Lower lobe of right lung (tissue), 2 donors: ENCODE data around the gene CTNNA3. TPM values are rescaled to one million over a fixed set of nuclear protein-coding genes. Genes with fewer than 3 reads are reported as not detected.

ENCODE experiments used
- ATAC-seq, 2 donors: fragments of 200-7000 bp; cut with Tn5 transposase; one replicate each; pipeline ENCODE4 v1.9.1; 2020 to 2022; ENCODE audit warnings: mild to moderate bottlenecking in 2 of 2, moderate library complexity in 2 of 2
- DNase-seq: peaks from one replicate; pipeline ENCODE4 v3.0.0-alpha.2; 2020
- H3K27ac ChIP-seq: fragments of 200-600 bp; one replicate; pipeline ENCODE4 v1.8.0; 2022
- H3K27me3 ChIP-seq: fragments of 200-600 bp; one replicate; pipeline ENCODE4 v1.8.0; 2022; ENCODE audit warnings: low read depth
- H3K36me3 ChIP-seq: fragments of 200-600 bp; one replicate; pipeline ENCODE4 v1.8.0; 2022; ENCODE audit warnings: mild to moderate bottlenecking
- H3K4me1 ChIP-seq: fragments of 200-600 bp; one replicate; pipeline ENCODE4 v1.8.0; 2022
- H3K4me3 ChIP-seq: fragments of 200-600 bp; one replicate; pipeline ENCODE4 v1.8.0; 2022; ENCODE audit warnings: mild to moderate bottlenecking
- H3K9me3 ChIP-seq: fragments of 200-600 bp; one replicate; pipeline ENCODE4 v1.8.0; 2022
- intact Hi-C: fragments of 100-400 bp; cut with DNase I; formaldehyde crosslinking; loops from one replicate; pipeline ENCODE4 v1.11.0; 2022
- total RNA-seq: library from RNA; stranded (reverse); fragmentation: NEBNext Ultra II Directional; extraction: Animal tissue kit (Norgen Biotek cat#: 25700); gene quantifications from one replicate; pipeline ENCODE4 v1.2.1, GENCODE V29; 2021
- TF ChIP-seq, protein P1 (sequence below): fragments of 200-600 bp; IDR thresholded peaks from one replicate; pipeline ENCODE4 v1.8.0; 2022; ENCODE audit warnings: antibody characterized with exemption, mild to moderate bottlenecking
- donor health status: DM: no; HTN: yes; CAD: no; lungs with severe emphysema.

The CTNNA3 gene
- total RNA-seq, 1 donor from 2014 or later: not detected

DNA sequence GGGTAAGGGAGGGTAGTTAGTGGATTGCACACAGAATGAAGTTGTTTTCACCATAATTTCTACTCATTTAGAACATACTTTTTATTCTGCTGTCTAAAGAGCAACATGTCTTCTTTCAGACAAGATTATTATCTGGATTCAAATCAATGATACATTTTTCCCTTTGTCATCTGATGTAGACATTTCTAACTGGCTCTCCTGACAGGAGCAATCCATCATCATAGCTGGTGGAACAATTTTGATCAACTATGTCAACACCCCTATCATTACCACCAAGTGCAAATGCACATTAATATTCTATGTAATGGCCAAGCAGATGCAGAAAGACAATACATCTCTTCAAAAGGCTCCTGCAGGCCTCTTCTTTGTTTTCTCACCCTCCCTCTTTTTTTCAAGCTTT, 1443.0 kb downstream of the CTNNA3 start:
- intact Hi-C loops: no loop called here
- Histone ChIP-seq H3K9me3 (no peaks in the 10 kb centered on the region), H3K36me3 (no peaks in the 10 kb centered on the region)

DNA sequence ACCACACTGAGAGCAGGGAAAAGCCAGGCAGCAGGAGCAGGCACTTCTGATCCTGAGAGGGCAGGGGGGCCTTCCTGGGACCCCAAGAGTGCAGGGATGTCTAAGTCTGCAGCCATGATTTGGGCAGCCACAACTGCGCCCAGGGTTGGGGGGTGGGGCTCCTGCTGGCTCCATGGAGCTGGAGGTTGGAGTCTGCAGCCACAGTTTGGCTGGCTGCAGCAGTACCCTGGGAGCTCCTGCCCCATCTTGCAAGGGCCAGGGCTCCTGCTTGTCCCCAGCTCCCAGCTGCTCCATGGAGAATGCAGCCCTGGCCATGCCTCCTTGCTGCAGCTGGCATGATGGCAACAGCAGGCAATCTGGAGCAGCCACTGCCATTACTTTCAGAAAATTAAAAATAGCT, 1449.8 kb downstream of the CTNNA3 start:
- no peaks in the 10 kb centered on the region for H3K36me3 ChIP-seq
- ATAC-seq (no peak), DNase-seq (no peak)
- intact Hi-C loops: no loop called here
- TF ChIP-seq, protein P1, sequence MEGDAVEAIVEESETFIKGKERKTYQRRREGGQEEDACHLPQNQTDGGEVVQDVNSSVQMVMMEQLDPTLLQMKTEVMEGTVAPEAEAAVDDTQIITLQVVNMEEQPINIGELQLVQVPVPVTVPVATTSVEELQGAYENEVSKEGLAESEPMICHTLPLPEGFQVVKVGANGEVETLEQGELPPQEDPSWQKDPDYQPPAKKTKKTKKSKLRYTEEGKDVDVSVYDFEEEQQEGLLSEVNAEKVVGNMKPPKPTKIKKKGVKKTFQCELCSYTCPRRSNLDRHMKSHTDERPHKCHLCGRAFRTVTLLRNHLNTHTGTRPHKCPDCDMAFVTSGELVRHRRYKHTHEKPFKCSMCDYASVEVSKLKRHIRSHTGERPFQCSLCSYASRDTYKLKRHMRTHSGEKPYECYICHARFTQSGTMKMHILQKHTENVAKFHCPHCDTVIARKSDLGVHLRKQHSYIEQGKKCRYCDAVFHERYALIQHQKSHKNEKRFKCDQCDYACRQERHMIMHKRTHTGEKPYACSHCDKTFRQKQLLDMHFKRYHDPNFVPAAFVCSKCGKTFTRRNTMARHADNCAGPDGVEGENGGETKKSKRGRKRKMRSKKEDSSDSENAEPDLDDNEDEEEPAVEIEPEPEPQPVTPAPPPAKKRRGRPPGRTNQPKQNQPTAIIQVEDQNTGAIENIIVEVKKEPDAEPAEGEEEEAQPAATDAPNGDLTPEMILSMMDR: no peak
- no peak overlapping the region for H3K4me3 ChIP-seq
- H3K9me3 ChIP-seq: no peaks in the 10 kb centered on the region
- H3K4me1 ChIP-seq: no peaks in the 10 kb centered on the region
- no peak overlapping the region for H3K27ac ChIP-seq
- no peaks in the 10 kb centered on the region for H3K27me3 ChIP-seq

More for the DNA sequence above, 1443.0 kb downstream of the CTNNA3 start:
- TF ChIP-seq, protein P1: no peak
- Histone ChIP-seq H3K27ac (no peak overlapping the region), H3K27me3 (no peaks in the 10 kb centered on the region), H3K4me3 (no peak overlapping the region), H3K4me1 (no peaks in the 10 kb centered on the region)
- ATAC-seq (no peak), DNase-seq (no peak)

DNA sequence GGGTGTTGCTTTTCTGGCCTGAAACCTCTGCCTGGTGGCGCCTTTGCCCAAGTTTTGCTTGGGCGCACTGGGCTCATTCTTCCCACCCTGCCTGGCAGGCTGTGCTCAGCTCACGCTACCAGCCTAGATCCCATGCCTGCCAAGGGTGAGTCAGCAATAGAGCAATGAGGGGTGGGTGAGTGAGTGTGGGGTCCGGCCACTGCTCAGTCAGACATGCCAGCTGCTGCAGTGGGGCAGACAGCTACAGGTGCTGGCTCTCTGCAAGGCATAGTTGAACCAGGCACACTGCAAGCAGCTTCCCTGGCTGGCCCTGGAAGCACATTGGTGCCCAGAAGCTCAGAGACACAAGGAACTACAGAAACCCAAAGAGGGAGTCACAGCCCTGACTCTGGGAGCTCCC, 1451.0 kb downstream of the CTNNA3 start:
- H3K9me3 ChIP-seq: no peaks in the 10 kb centered on the region
- no peaks in the 10 kb centered on the region for H3K27me3 ChIP-seq
- H3K4me3 ChIP-seq: no peak overlapping the region
- H3K4me1 ChIP-seq: no peaks in the 10 kb centered on the region
- intact Hi-C loops: no loop called here
- H3K36me3 ChIP-seq: no peaks in the 10 kb centered on the region
- ATAC-seq: no peak
- TF ChIP-seq, protein P1: no peak
- DNase-seq: no peak
- no peak overlapping the region for H3K27ac ChIP-seq

DNA sequence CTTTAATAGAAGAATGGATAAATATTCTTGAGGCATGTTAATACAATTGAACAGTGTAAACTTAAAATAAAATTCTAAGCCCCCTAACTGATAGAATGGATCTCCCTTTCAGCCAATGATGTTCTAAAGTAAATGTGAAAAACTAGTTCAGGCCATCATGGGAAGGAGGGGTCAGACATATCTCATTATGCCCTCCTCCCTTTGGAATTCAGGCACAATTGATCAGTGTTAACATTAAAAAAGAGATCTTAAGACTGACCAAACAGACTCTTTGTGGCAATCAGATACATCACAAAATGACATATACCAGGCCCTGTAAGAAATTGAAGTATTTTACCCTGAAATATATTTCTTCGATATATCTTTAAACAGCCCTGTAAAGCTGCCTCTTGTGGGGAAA, 1453.1 kb downstream of the CTNNA3 start:
- no peak overlapping the region for H3K4me3 ChIP-seq
- no peaks in the 10 kb centered on the region for H3K36me3 ChIP-seq
- intact Hi-C loops: no loop called here
- H3K9me3 ChIP-seq: no peaks in the 10 kb centered on the region
- H3K27ac ChIP-seq: no peak overlapping the region
- TF ChIP-seq, protein P1: no peak
- no peaks in the 10 kb centered on the region for H3K27me3 ChIP-seq
- H3K4me1 ChIP-seq: no peaks in the 10 kb centered on the region
- DNase-seq (no peak), ATAC-seq (no peak)

DNA sequence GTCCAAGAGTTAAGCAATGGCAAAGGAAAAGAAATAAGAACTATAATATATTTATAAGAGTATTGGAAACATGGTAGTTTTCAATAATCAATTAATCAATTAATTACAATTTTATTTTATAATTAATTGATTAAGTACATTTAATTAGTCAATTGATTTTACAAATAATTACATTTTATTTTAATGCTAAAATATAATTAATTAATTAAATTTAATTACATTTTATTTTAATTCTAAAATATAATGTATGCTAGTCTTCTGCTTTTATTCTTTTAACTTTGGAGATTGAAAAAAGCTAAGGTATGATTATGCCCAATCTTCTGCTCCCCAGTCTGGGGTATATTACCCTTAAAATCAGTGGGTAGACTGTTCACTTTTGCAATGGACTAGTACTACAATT, 1456.9 kb downstream of the CTNNA3 start:
- H3K27ac ChIP-seq: no peak overlapping the region
- ATAC-seq: no peak
- no peak overlapping the region for H3K4me3 ChIP-seq
- no peaks in the 10 kb centered on the region for H3K9me3 ChIP-seq
- TF ChIP-seq, protein P1: no peak
- no peaks in the 10 kb centered on the region for H3K27me3 ChIP-seq
- intact Hi-C loops: no loop called here
- H3K36me3 ChIP-seq: no peaks in the 10 kb centered on the region
- H3K4me1 ChIP-seq: no peaks in the 10 kb centered on the region
- DNase-seq: no peak

DNA sequence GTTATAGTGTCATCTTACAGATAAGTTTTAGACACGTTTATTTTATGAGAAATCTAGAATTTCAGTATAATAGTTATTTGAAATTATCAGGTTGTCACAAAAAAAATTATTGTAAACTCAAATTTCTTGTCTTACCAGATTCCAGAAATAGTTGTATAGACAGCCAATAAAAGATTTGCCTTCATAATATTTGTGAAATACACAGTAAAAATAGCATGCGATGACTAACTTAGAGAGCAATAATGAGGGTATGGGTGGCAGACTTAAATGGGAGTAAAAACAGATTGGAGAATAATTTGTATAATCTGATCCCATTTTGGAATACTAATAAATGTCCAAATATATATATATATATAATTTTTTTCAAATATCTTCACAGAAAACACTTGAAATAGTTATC, 1457.7 kb downstream of the CTNNA3 start:
- H3K4me3 ChIP-seq: no peak overlapping the region
- no peaks in the 10 kb centered on the region for H3K36me3 ChIP-seq
- H3K27ac ChIP-seq: no peak overlapping the region
- intact Hi-C loops: no loop called here
- ATAC-seq: no peak
- no peak for DNase-seq
- no peaks in the 10 kb centered on the region for H3K4me1 ChIP-seq
- no peaks in the 10 kb centered on the region for H3K9me3 ChIP-seq
- H3K27me3 ChIP-seq: no peaks in the 10 kb centered on the region
- TF ChIP-seq, protein P1: no peak
